ENCODE data around the gene CYTH1. TPM values are rescaled to one million over a fixed set of nuclear protein-coding genes. Genes with fewer than 3 reads are reported as not detected.

CYTH1 gene
- polyA plus RNA-seq, 4 donors = 37.6 to 46.3 (median 38.9) TPM

- no peaks in the 10 kb centered on the region for H3K4me1 ChIP-seq (ENCODE audit: control insufficient read depth in 3 of 3, insufficient read depth in 2 of 3, low read depth in 1 of 3, low read length in 2 of 3)
- DNase-seq (no peak), FAIRE-seq (no peak)
- H3K4me3 ChIP-seq (ENCODE audit: low read depth in 1 of 3, low read length in 3 of 3) = no peak overlapping the region
- WGBS, 3 donors = 73 to 81% (median 77%) methylated on average over 8 of the region's 8 CpGs
- no peak overlapping the region for H3K27ac ChIP-seq (ENCODE audit: low read depth in 1 of 3, low read length in 2 of 3)
- peaks cover 0 to 7% (median 0%) of the 10 kb centered on the region in 3 donors for H3K27me3 ChIP-seq (ENCODE audit: control insufficient read depth in 3 of 3, insufficient read depth in 3 of 3, low read length in 3 of 3)
- no peaks in the 10 kb centered on the region for H3K36me3 ChIP-seq (ENCODE audit: control insufficient read depth in 3 of 3, insufficient read depth in 2 of 3, low read depth in 1 of 3, low read length in 3 of 3)
- H3K9me3 ChIP-seq (ENCODE audit: control insufficient read depth in 2 of 2, insufficient read depth in 1 of 2, low read depth in 1 of 2, low read length in 1 of 2) = peaks cover 0 to 11% of the 10 kb centered on the region in 2 donors
Observed at GRCh38 chr17:78644224-78644623, 137.8 kb downstream of the CYTH1 start.

DNA sequence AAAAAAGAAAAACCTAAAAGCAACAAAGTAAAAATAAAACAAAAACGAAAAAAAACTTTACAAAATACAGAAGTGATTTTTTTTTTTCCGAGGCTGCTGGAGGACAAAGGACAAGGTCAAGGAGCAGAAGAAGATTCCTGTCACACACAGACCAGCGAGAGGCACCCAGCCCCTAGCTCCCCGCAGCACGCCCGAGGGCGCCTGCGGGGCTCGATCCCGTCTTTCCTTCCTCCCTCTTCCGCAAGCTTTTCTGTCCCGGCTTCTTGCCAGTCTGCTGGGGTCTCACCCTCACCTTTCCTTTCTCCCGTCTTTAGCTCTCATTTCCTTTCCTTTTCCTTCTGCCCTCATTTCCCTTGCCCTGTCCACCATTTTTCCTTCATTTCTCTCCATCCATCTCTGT, 138.7 kb downstream of the CYTH1 start:
- no peak for DNase-seq
- 76 to 80% (median 77%) methylated on average over 13 of the region's 13 CpGs for WGBS, 3 donors
- no peak for FAIRE-seq
- Histone ChIP-seq H3K36me3 (ENCODE audit: control insufficient read depth in 3 of 3, insufficient read depth in 2 of 3, low read depth in 1 of 3, low read length in 3 of 3) (no peaks in the 10 kb centered on the region), H3K27ac (ENCODE audit: low read depth in 1 of 3, low read length in 2 of 3) (no peak overlapping the region), H3K9me3 (ENCODE audit: control insufficient read depth in 2 of 2, insufficient read depth in 1 of 2, low read depth in 1 of 2, low read length in 1 of 2) (peaks cover 0 to 6% of the 10 kb centered on the region in 2 donors), H3K4me1 (ENCODE audit: control insufficient read depth in 3 of 3, insufficient read depth in 2 of 3, low read depth in 1 of 3, low read length in 2 of 3) (no peaks in the 10 kb centered on the region), H3K27me3 (ENCODE audit: control insufficient read depth in 3 of 3, insufficient read depth in 3 of 3, low read length in 3 of 3) (peaks cover 0 to 7% (median 0%) of the 10 kb centered on the region in 3 donors), H3K4me3 (ENCODE audit: low read depth in 1 of 3, low read length in 3 of 3) (no peak overlapping the region)

DNA sequence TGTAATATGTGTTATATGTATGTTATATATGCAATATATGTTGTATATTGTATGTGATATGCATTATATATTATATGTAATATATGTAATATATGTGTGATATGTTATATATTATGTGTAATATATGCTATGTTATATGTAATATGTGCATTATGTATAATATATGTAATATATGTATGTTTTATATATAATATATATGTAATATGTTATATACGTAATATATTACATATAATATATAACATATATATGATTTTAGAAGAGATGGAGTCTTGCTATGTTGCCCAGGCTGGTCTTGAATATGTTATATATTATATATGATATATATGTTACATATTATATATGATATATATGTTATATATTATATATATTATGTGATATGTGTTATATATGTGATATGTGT, 139.4 kb downstream of the CYTH1 start:
- Histone ChIP-seq H3K4me3 (ENCODE audit: low read depth in 1 of 3, low read length in 3 of 3) (no peak overlapping the region), H3K27ac (ENCODE audit: low read depth in 1 of 3, low read length in 2 of 3) (no peak overlapping the region), H3K4me1 (ENCODE audit: control insufficient read depth in 3 of 3, insufficient read depth in 2 of 3, low read depth in 1 of 3, low read length in 2 of 3) (no peaks in the 10 kb centered on the region), H3K9me3 (ENCODE audit: control insufficient read depth in 2 of 2, insufficient read depth in 1 of 2, low read depth in 1 of 2, low read length in 1 of 2) (no peaks in the 10 kb centered on the region), H3K27me3 (ENCODE audit: control insufficient read depth in 3 of 3, insufficient read depth in 3 of 3, low read length in 3 of 3) (peaks cover 0 to 7% (median 0%) of the 10 kb centered on the region in 3 donors), H3K36me3 (ENCODE audit: control insufficient read depth in 3 of 3, insufficient read depth in 2 of 3, low read depth in 1 of 3, low read length in 3 of 3) (no peaks in the 10 kb centered on the region)
- FAIRE-seq (peak; percentile 53), DNase-seq (no peak)
- 92 to 95% (median 93%) methylated on average over 1 of the region's 1 CpG for WGBS, 3 donors

DNA sequence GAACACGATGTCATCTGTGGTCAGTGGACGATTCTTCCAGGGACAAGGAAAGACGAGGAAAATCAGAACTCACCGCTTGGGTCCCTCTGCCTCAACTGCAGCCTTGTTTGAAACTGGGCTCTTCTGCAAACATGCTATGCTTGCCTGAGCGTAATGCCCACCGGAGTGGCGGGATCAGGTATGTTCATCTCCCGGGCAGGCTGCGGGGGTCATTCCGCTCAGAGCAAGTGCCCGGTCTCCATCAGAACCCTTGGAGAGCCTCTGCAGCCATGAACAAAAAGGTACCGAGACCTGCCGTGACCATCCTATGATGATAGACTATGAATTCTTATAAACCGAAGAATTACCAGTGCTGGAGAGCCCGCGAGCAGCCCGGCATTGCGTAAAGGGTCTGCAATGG, 140.4 kb downstream of the CYTH1 start:
- no peak for FAIRE-seq
- no peaks in the 10 kb centered on the region for H3K4me1 ChIP-seq (ENCODE audit: control insufficient read depth in 3 of 3, insufficient read depth in 2 of 3, low read depth in 1 of 3, low read length in 2 of 3)

GRCh38 chr17:78641243-78641642, 140.8 kb downstream of the CYTH1 start:
- Histone ChIP-seq H3K4me1 (ENCODE audit: control insufficient read depth in 3 of 3, insufficient read depth in 2 of 3, low read depth in 1 of 3, low read length in 2 of 3) (no peaks in the 10 kb centered on the region), H3K36me3 (ENCODE audit: control insufficient read depth in 3 of 3, insufficient read depth in 2 of 3, low read depth in 1 of 3, low read length in 3 of 3) (no peaks in the 10 kb centered on the region), H3K4me3 (ENCODE audit: low read depth in 1 of 3, low read length in 3 of 3) (no peak overlapping the region), H3K27me3 (ENCODE audit: control insufficient read depth in 3 of 3, insufficient read depth in 3 of 3, low read length in 3 of 3) (peaks cover 0 to 7% (median 0%) of the 10 kb centered on the region in 3 donors), H3K9me3 (ENCODE audit: control insufficient read depth in 2 of 2, insufficient read depth in 1 of 2, low read depth in 1 of 2, low read length in 1 of 2) (peaks cover 0 to 3% of the 10 kb centered on the region in 2 donors), H3K27ac (ENCODE audit: low read depth in 1 of 3, low read length in 2 of 3) (no peak overlapping the region)
- WGBS, 3 donors = 65 to 93% (median 84%) methylated on average over 6 of the region's 6 CpGs
- FAIRE-seq (no peak), DNase-seq (no peak)

More for the DNA sequence above, 140.4 kb downstream of the CYTH1 start:
- Histone ChIP-seq H3K36me3 (ENCODE audit: control insufficient read depth in 3 of 3, insufficient read depth in 2 of 3, low read depth in 1 of 3, low read length in 3 of 3) (no peaks in the 10 kb centered on the region), H3K4me3 (ENCODE audit: low read depth in 1 of 3, low read length in 3 of 3) (no peak overlapping the region), H3K27ac (ENCODE audit: low read depth in 1 of 3, low read length in 2 of 3) (no peak overlapping the region), H3K9me3 (ENCODE audit: control insufficient read depth in 2 of 2, insufficient read depth in 1 of 2, low read depth in 1 of 2, low read length in 1 of 2) (peaks cover 0 to 3% of the 10 kb centered on the region in 2 donors), H3K27me3 (ENCODE audit: control insufficient read depth in 3 of 3, insufficient read depth in 3 of 3, low read length in 3 of 3) (peaks cover 0 to 7% (median 0%) of the 10 kb centered on the region in 3 donors)
- no peak for DNase-seq
- WGBS, 3 donors = 93 to 95% (median 95%) methylated on average over 18 of the region's 18 CpGs

- H3K4me3 ChIP-seq (ENCODE audit: low read depth in 1 of 3, low read length in 3 of 3) = no peak overlapping the region
- H3K9me3 ChIP-seq (ENCODE audit: control insufficient read depth in 2 of 2, insufficient read depth in 1 of 2, low read depth in 1 of 2, low read length in 1 of 2) = peaks cover 0 to 3% of the 10 kb centered on the region in 2 donors
- H3K4me1 ChIP-seq (ENCODE audit: control insufficient read depth in 3 of 3, insufficient read depth in 2 of 3, low read depth in 1 of 3, low read length in 2 of 3) = no peaks in the 10 kb centered on the region
- no peak overlapping the region for H3K27ac ChIP-seq (ENCODE audit: low read depth in 1 of 3, low read length in 2 of 3)
- H3K36me3 ChIP-seq (ENCODE audit: control insufficient read depth in 3 of 3, insufficient read depth in 2 of 3, low read depth in 1 of 3, low read length in 3 of 3) = no peaks in the 10 kb centered on the region
- no peak for DNase-seq
- WGBS, 3 donors = 79 to 87% (median 85%) methylated on average over 4 of the region's 4 CpGs
- no peak for FAIRE-seq
- H3K27me3 ChIP-seq (ENCODE audit: control insufficient read depth in 3 of 3, insufficient read depth in 3 of 3, low read length in 3 of 3) = peaks cover 0 to 2% (median 0%) of the 10 kb centered on the region in 3 donors
Observed at GRCh38 chr17:78640700-78641099, 141.4 kb downstream of the CYTH1 start.

DNA sequence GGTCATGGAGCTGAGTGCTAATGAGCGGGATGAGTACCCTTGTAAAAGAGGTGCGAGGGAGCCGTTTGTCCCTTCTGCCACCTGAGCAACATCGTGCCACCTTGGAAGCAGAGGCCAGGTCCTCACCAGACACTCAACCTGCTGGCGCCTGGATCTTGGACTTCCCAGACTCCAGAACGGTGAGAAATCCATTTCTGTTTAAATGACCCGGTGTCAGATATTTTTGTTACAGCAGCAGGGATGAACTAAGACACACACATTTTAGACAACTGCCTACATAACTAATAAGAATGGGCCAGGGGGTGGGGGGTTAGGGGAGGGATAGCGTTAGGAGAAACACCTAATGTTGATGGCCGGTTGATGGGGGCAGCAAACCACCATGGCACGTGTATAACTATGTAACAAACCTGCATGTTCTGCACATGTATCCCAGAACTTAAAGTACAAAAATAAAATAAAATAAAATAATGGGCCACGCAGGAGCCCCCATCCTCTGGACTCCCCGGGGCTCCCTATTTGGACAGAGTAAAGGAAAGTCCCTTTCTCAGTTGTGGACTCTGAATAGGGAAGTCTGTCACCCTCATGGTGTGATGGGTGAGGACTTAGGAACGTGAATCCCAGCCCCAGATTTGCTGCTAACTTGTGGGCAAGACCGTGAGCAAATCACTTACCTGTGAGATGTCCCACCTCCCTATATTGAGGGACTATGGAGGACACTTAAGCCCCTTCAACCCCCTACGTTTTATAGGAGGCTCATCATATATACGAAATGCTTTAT, 144.2 kb downstream of the CYTH1 start:
- Histone ChIP-seq H3K4me3 (ENCODE audit: low read depth in 1 of 3, low read length in 3 of 3) (no peak overlapping the region), H3K27ac (ENCODE audit: low read depth in 1 of 3, low read length in 2 of 3) (no peak overlapping the region), H3K36me3 (ENCODE audit: control insufficient read depth in 3 of 3, insufficient read depth in 2 of 3, low read depth in 1 of 3, low read length in 3 of 3) (no peaks in the 10 kb centered on the region), H3K4me1 (ENCODE audit: control insufficient read depth in 3 of 3, insufficient read depth in 2 of 3, low read depth in 1 of 3, low read length in 2 of 3) (no peaks in the 10 kb centered on the region), H3K9me3 (ENCODE audit: control insufficient read depth in 2 of 2, insufficient read depth in 1 of 2, low read depth in 1 of 2, low read length in 1 of 2) (peaks cover 0 to 3% of the 10 kb centered on the region in 2 donors), H3K27me3 (ENCODE audit: control insufficient read depth in 3 of 3, insufficient read depth in 3 of 3, low read length in 3 of 3) (no peaks in the 10 kb centered on the region)
- FAIRE-seq = no peak
- no peak for DNase-seq
- WGBS, 3 donors = 82 to 88% (median 85%) methylated on average over 16 of the region's 16 CpGs

DNA sequence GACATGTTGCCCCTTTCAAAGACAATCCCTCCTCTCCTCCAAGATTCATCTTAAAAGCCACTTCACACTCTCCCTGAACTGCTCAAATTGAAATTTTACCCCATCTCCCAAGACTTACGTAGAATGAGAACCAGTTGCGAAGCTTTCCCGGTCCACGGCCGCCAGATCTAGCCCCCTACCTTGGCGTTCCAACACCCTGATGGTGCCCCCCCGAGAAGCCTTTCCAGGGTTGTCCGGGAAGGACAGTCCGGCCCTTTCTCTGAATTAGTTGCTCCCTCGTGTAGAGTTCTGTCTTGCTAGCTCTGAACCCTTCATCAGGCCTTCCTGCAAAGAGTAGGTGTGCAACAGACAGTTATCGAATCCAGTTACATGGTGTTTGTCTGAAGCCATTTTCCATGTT, 144.9 kb downstream of the CYTH1 start:
- H3K9me3 ChIP-seq (ENCODE audit: control insufficient read depth in 2 of 2, insufficient read depth in 1 of 2, low read depth in 1 of 2, low read length in 1 of 2) = peaks cover 0 to 3% of the 10 kb centered on the region in 2 donors
- DNase-seq (no peak), FAIRE-seq (no peak)
- WGBS, 3 donors = 83 to 89% (median 89%) methylated on average over 11 of the region's 11 CpGs
- no peaks in the 10 kb centered on the region for H3K36me3 ChIP-seq (ENCODE audit: control insufficient read depth in 3 of 3, insufficient read depth in 2 of 3, low read depth in 1 of 3, low read length in 3 of 3)
- no peak overlapping the region for H3K27ac ChIP-seq (ENCODE audit: low read depth in 1 of 3, low read length in 2 of 3)
- H3K4me1 ChIP-seq (ENCODE audit: control insufficient read depth in 3 of 3, insufficient read depth in 2 of 3, low read depth in 1 of 3, low read length in 2 of 3) = no peaks in the 10 kb centered on the region
- no peak overlapping the region for H3K4me3 ChIP-seq (ENCODE audit: low read depth in 1 of 3, low read length in 3 of 3)
- no peaks in the 10 kb centered on the region for H3K27me3 ChIP-seq (ENCODE audit: control insufficient read depth in 3 of 3, insufficient read depth in 3 of 3, low read length in 3 of 3)

All from small intestine (tissue), 7 donors.